ENCODE results near the gene MEGF6.

DNA sequence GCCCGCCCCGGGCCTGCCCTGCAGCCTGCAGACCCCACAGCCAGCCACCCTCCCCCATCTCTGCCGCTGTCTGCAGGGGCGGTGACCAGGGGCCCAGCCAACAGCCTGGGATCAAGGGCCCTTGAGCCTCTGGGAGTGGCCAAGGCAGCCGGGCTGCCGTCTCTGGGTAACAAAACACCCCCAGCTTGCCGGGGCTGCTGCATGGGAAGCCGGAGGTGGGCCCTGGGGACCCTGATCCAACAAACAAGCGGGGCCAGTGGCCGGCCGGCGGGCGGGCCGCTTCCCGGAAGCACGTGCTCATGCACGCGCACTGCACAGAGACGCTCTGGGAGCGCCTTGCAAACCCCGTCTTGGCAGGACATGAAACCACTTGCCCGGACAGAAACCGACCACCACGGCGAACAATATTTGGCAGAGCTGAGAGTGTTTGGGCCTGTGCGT, 13.2 kb downstream of the MEGF6 start:
- TF ChIP-seq POLR2A (IDR thresholded peaks at IDR 0.05; ENCODE audit: low read length): no peak
- TF ChIP-seq GATA1 (IDR thresholded peaks at IDR 0.05; ENCODE audit: low read depth, low read length): no peak

Measured in erythroblast (primary cell).